ENCODE results near the gene MAP2K2. TPM values are rescaled to one million over a fixed set of nuclear protein-coding genes. Genes with fewer than 3 reads are reported as not detected.

The MAP2K2 gene
- total RNA-seq, 1 experiment from 2014 or later, result 151 TPM

DNA sequence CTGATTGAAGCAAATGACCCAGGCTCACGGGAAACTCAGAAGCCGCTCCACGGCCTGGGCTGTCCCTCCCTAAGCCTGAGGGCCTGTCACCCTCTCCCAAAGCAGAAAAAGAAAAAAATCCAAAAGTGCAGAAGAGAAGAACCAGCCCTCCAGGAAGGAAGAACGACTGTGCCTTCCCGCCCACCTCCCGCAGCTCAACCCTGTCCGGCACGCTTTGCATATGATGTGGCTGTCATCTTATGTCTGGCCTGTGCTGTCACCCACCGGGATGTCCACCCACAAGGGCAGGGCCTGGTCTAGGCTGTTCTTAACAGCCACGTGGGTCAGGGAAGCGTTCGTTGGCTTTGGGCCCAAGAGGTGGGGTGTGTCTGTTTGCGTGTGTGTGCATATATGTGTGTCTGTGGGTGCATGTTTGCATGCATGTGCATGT, 70.9 kb downstream of the MAP2K2 start:
- BruUV-seq (replicated peaks), result no TSS peak
- Histone ChIP-seq H3K9me3 (ENCODE audit: control insufficient read depth, insufficient read depth, low read depth, low read length) (no peaks in the 10 kb centered on the region), H3K4me1 (ENCODE audit: control insufficient read depth, insufficient read depth, low read length) (peaks cover 21% of the 10 kb centered on the region), H3K27ac (ENCODE audit: low read length) (peak overlapping the region; percentile 57), H3K27me3 (ENCODE audit: control insufficient read depth, insufficient read depth, low read length) (no peaks in the 10 kb centered on the region), H3K4me3 (ENCODE audit: low read depth in 2 of 2, low read length in 2 of 2) (no peak overlapping the region), H3K36me3 (ENCODE audit: control insufficient read depth, insufficient read depth, low read length) (no peaks in the 10 kb centered on the region)
- CTCF ChIA-PET, result no interaction called here
- POLR2A ChIA-PET, result no interaction called here
- DNase-seq (ENCODE audit: low read depth, low spot score) (no peak), ATAC-seq (no peak)
- TF ChIP-seq POLR2AphosphoS5 (IDR thresholded peaks at IDR 0.05; ENCODE audit: low read depth, low read length) (no peak), SIN3A (IDR thresholded peaks at IDR 0.05; ENCODE audit: borderline replicate concordance, insufficient read depth, low read depth, low read length) (no peak), TCF7L2 (IDR thresholded peaks at IDR 0.05; ENCODE audit: low read depth, low read length) (no peak)
- intact Hi-C loops (cut with micrococcal nuclease; ENCODE audit: unreplicated experiment), result no loop called here
- in situ Hi-C loops (cut with HindIII; ENCODE audit: low pct_unique_long_range_greater_than_20kb, low sequenced_read_pairs), result no loop called here

DNA sequence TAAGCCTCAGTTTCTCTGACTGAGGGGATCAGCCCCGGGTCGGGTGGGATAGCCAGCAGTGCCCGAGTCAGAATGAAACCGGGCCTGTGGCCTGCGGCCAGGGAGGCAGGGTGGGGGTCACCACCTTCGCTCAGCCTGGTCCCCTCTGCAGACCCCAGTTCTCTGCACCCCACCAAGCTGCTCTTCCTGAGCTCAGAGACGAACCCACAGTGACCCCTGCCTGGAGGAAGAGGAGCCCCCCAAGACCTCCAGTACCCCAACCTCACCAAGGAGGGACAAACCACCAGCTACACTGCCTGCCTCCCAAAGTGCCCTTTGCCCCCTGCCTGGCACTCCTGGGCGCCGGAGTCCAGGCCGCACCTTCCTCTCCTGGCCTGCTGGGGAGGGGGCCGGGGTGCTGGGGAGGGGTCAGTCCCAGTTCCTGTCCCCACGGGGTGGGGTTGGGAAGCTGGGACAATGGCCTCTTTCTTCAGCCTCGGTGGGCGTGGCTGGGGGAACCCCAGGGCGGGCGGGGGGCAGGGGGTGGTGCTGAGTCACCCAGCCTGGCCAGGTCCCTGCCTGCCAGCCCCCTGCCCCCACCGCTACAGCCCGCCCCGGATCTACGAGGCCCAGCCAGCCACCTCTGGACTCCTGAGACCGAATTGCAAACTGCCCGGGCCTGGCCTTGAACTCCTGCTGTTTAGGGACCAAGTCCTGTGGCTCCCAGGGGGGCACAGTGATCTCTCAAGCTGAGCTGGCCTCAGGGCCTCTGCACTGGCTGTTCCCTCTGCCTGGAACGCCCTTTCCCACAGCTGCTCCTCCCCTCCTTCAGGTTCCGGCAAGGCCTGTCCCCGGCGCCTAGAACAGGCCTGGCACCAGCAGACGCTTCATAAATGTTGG, 71.6 kb downstream of the MAP2K2 start:
- POLR2A ChIA-PET, result no interaction called here
- H3K4me3 ChIP-seq (ENCODE audit: low read depth in 2 of 2, low read length in 2 of 2), result no peak overlapping the region
- TF ChIP-seq, protein P1, sequence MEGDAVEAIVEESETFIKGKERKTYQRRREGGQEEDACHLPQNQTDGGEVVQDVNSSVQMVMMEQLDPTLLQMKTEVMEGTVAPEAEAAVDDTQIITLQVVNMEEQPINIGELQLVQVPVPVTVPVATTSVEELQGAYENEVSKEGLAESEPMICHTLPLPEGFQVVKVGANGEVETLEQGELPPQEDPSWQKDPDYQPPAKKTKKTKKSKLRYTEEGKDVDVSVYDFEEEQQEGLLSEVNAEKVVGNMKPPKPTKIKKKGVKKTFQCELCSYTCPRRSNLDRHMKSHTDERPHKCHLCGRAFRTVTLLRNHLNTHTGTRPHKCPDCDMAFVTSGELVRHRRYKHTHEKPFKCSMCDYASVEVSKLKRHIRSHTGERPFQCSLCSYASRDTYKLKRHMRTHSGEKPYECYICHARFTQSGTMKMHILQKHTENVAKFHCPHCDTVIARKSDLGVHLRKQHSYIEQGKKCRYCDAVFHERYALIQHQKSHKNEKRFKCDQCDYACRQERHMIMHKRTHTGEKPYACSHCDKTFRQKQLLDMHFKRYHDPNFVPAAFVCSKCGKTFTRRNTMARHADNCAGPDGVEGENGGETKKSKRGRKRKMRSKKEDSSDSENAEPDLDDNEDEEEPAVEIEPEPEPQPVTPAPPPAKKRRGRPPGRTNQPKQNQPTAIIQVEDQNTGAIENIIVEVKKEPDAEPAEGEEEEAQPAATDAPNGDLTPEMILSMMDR (IDR thresholded peaks at IDR 0.05), result no peak
- TF ChIP-seq, protein P2, sequence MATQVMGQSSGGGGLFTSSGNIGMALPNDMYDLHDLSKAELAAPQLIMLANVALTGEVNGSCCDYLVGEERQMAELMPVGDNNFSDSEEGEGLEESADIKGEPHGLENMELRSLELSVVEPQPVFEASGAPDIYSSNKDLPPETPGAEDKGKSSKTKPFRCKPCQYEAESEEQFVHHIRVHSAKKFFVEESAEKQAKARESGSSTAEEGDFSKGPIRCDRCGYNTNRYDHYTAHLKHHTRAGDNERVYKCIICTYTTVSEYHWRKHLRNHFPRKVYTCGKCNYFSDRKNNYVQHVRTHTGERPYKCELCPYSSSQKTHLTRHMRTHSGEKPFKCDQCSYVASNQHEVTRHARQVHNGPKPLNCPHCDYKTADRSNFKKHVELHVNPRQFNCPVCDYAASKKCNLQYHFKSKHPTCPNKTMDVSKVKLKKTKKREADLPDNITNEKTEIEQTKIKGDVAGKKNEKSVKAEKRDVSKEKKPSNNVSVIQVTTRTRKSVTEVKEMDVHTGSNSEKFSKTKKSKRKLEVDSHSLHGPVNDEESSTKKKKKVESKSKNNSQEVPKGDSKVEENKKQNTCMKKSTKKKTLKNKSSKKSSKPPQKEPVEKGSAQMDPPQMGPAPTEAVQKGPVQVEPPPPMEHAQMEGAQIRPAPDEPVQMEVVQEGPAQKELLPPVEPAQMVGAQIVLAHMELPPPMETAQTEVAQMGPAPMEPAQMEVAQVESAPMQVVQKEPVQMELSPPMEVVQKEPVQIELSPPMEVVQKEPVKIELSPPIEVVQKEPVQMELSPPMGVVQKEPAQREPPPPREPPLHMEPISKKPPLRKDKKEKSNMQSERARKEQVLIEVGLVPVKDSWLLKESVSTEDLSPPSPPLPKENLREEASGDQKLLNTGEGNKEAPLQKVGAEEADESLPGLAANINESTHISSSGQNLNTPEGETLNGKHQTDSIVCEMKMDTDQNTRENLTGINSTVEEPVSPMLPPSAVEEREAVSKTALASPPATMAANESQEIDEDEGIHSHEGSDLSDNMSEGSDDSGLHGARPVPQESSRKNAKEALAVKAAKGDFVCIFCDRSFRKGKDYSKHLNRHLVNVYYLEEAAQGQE (IDR thresholded peaks at IDR 0.05; ENCODE audit: insufficient read depth in 1 of 2, low read depth in 2 of 2, low read length in 1 of 2), result no peak
- TF ChIP-seq POLR2AphosphoS5 (IDR thresholded peaks at IDR 0.05; ENCODE audit: low read depth, low read length) (no peak), SIN3A (IDR thresholded peaks at IDR 0.05; ENCODE audit: borderline replicate concordance, insufficient read depth, low read depth, low read length) (no peak), TCF7L2 (IDR thresholded peaks at IDR 0.05; ENCODE audit: low read depth, low read length) (no peak)
- no peaks in the 10 kb centered on the region for H3K36me3 ChIP-seq (ENCODE audit: control insufficient read depth, insufficient read depth, low read length)
- ATAC-seq (peak; percentile 65), DNase-seq (ENCODE audit: low read depth, low spot score) (no peak)
- intact Hi-C loops (cut with micrococcal nuclease; ENCODE audit: unreplicated experiment), result no loop called here
- BruUV-seq (replicated peaks), result no TSS peak
- in situ Hi-C loops (cut with HindIII; ENCODE audit: low pct_unique_long_range_greater_than_20kb, low sequenced_read_pairs), result no loop called here
- H3K9me3 ChIP-seq (ENCODE audit: control insufficient read depth, insufficient read depth, low read depth, low read length), result no peaks in the 10 kb centered on the region
- peak overlapping the region; percentile 63 for H3K27ac ChIP-seq (ENCODE audit: low read length)
- H3K27me3 ChIP-seq (ENCODE audit: control insufficient read depth, insufficient read depth, low read length), result no peaks in the 10 kb centered on the region
- H3K4me1 ChIP-seq (ENCODE audit: control insufficient read depth, insufficient read depth, low read length), result peaks cover 21% of the 10 kb centered on the region
- CTCF ChIA-PET, result interaction anchor here (0.7 kb wide), 1 partner anchor 290 kb away, joined by 5 read pairs; the partner anchor contains the start of gene MRPL54
